ENCODE measurements around the gene LHX8.

The LHX8 gene

DNA sequence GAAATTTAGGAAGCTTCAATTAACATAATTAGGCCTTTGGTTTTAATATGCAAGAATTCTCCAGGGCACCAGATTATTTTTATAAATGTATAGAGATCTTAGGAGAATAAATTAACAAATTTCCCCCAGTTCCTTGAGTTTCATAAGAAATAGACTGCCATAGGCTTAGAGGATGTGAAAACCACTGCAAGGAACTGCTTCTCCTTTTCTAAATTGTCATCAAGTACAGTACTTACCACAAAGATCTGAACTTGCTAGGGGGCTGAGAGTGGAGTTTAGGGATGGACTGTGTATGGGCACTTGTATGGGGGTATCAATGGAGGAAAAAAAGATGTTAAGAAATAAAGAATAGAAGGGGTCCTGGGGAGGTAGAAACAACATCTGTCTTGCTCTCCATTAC lies 31.1 kb downstream of the LHX8 start:
- DNase-seq (ENCODE audit: low read depth in 1 of 2, low spot score in 1 of 2), result no peak
- Histone ChIP-seq H3K4me3 (replicated peaks; ENCODE audit: insufficient read depth, low read length) (no peak overlapping the region), H3K27me3 (ENCODE audit: insufficient read depth, poor library complexity, severe bottlenecking) (no peaks in the 10 kb centered on the region), H3K27ac (replicated peaks) (no peak overlapping the region)
- no peak for TF ChIP-seq SPI1 (IDR thresholded peaks at IDR 0.05; ENCODE audit: borderline replicate concordance, low read depth)
- no peak for TF ChIP-seq REST (IDR thresholded peaks at IDR 0.05; ENCODE audit: insufficient replicate concordance, low read depth)
- no peak for TF ChIP-seq CTCF (IDR thresholded peaks at IDR 0.05; ENCODE audit: insufficient read depth, low read length)
- TF ChIP-seq POLR2AphosphoS5 (IDR thresholded peaks at IDR 0.05; ENCODE audit: low read depth), result no peak
- no peak for TF ChIP-seq GABPA (IDR thresholded peaks at IDR 0.05; ENCODE audit: low read depth)

- Histone ChIP-seq H3K27me3 (ENCODE audit: insufficient read depth, poor library complexity, severe bottlenecking) (no peaks in the 10 kb centered on the region), H3K4me3 (replicated peaks; ENCODE audit: insufficient read depth, low read length) (no peak overlapping the region), H3K27ac (replicated peaks) (no peak overlapping the region)
- no peak for DNase-seq (ENCODE audit: low read depth in 1 of 2, low spot score in 1 of 2)
- TF ChIP-seq POLR2AphosphoS5 (IDR thresholded peaks at IDR 0.05; ENCODE audit: low read depth) (no peak), REST (IDR thresholded peaks at IDR 0.05; ENCODE audit: insufficient replicate concordance, low read depth) (no peak), GABPA (IDR thresholded peaks at IDR 0.05; ENCODE audit: low read depth) (no peak), CTCF (IDR thresholded peaks at IDR 0.05; ENCODE audit: insufficient read depth, low read length) (no peak), SPI1 (IDR thresholded peaks at IDR 0.05; ENCODE audit: borderline replicate concordance, low read depth) (no peak)
Observed at GRCh38 chr1:75166821-75167220, 32.6 kb downstream of the LHX8 start.

GRCh38 chr1:75170011-75170410 lies 35.8 kb downstream of the LHX8 start:
- no peak for TF ChIP-seq POLR2AphosphoS5 (IDR thresholded peaks at IDR 0.05; ENCODE audit: low read depth)
- no peak for TF ChIP-seq REST (IDR thresholded peaks at IDR 0.05; ENCODE audit: insufficient replicate concordance, low read depth)
- no peak for TF ChIP-seq CTCF (IDR thresholded peaks at IDR 0.05; ENCODE audit: insufficient read depth, low read length)
- no peak for TF ChIP-seq SPI1 (IDR thresholded peaks at IDR 0.05; ENCODE audit: borderline replicate concordance, low read depth)
- no peak for TF ChIP-seq GABPA (IDR thresholded peaks at IDR 0.05; ENCODE audit: low read depth)
- H3K27me3 ChIP-seq (ENCODE audit: insufficient read depth, poor library complexity, severe bottlenecking), result no peaks in the 10 kb centered on the region
- H3K4me3 ChIP-seq (replicated peaks; ENCODE audit: insufficient read depth, low read length), result no peak overlapping the region
- DNase-seq (ENCODE audit: low read depth in 1 of 2, low spot score in 1 of 2), result no peak
- no peak overlapping the region for H3K27ac ChIP-seq (replicated peaks)

All from HL-60 (cell line).